Tibial nerve (tissue), 3 donors: ENCODE data around the gene MTSS2.

Experiments used
- CTCF ChIP-seq, 5 experiments: fragments of 200-600 bp in 3 of 5; fragments of 450-650 bp in 2 of 5; sonication (generic) in 3 of 5; IDR thresholded peaks; one replicate each; pipeline ENCODE4 v1.5.1; 2016 to 2019; ENCODE audit warnings: antibody characterized with exemption in 5 of 5, mild to moderate bottlenecking in 3 of 5, moderate library complexity in 2 of 5
- POLR2A ChIP-seq, 2 donors: fragments of 450-650 bp; IDR thresholded peaks; one replicate each; pipeline ENCODE4 v1.6.1; 2017; ENCODE audit warnings: antibody characterized with exemption in 2 of 2, mild to moderate bottlenecking in 2 of 2, moderate library complexity in 2 of 2

GRCh38 chr16:70689970-70690891, 4.4 kb upstream of the MTSS2 start:
- no peak for TF ChIP-seq CTCF (IDR thresholded peaks at IDR 0.05)
- no peak for TF ChIP-seq POLR2A (IDR thresholded peaks at IDR 0.05)
